ENCODE data around the gene HLCS.

DNA sequence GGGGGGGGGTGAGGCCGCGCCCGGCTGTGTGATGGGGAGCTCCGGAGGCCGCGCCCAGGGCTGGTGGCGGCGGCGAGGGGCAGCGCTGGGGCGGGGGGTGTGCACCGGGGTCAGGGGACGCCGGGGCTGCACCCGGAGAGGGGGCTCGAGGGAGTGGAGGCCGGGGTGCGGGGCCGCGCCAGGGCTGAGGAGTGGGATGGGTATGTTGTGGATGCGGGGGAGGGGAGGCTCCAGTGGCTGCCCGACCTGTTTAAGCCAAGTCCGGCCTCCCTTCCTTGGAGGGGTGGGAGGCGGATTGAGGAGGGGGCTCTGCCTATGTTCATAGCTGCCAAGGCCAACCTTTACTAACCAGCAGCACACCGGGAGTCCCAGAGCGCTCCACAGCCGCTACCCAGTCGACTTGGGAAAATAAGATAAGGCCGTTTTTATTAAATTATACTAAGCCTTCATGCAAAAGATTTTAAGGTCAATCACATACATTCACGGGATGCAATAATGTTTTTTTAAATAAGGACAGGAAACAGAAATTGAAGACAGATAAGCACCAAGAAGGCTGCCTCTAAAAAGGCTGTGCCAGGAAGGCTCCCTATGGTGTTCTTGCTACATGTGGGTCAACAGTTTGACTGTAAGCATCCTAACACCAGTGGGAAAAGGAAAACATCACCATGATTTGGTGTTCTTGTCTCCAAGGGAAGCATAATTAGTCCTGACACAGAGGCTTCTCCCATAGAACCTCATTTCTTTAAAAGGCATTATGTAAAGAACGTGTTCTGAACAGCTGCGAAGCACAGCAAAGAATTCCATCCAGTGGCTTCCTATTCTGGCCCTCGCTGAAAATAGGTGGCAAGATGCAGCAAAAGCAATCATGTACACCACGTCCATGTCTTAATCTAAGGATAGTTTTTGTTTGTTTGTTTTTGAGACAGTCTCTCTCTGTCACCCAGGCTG, 626 bp upstream of the HLCS start:
- TF ChIP-seq, protein P1, sequence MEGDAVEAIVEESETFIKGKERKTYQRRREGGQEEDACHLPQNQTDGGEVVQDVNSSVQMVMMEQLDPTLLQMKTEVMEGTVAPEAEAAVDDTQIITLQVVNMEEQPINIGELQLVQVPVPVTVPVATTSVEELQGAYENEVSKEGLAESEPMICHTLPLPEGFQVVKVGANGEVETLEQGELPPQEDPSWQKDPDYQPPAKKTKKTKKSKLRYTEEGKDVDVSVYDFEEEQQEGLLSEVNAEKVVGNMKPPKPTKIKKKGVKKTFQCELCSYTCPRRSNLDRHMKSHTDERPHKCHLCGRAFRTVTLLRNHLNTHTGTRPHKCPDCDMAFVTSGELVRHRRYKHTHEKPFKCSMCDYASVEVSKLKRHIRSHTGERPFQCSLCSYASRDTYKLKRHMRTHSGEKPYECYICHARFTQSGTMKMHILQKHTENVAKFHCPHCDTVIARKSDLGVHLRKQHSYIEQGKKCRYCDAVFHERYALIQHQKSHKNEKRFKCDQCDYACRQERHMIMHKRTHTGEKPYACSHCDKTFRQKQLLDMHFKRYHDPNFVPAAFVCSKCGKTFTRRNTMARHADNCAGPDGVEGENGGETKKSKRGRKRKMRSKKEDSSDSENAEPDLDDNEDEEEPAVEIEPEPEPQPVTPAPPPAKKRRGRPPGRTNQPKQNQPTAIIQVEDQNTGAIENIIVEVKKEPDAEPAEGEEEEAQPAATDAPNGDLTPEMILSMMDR (IDR thresholded peaks at IDR 0.05; ENCODE audit: low read length), result no peak
- no peak for TF ChIP-seq EZH2 (optimal IDR thresholded peaks at IDR 0.05; ENCODE audit: low read depth, low read length)
